Stimulated activated CD8-positive, alpha-beta memory T cell treated with anti-CD3 and anti-CD28 coated beads, Interleukin-2, amount 100 ng/mL, for 1 hour (primary cell): Measurements from ENCODE around the gene INPP5J.
"Not testable (repeated sequence)": the region's sequence is repeated elsewhere in the genome, so short reads cannot be mapped to it uniquely, and the experiment has no call there.

Experiments used
- DNase-seq, 2 donors: peaks; one replicate each; pipeline ENCODE4 v3.0.0-alpha.2; 2020; ENCODE audit warnings: low read depth in 2 of 2

INPP5J gene

GRCh38 chr22:31086703-31087330 lies 35.9 kb upstream of the INPP5J start:
- DNase-seq = no peak

- no peak for DNase-seq
Measured at GRCh38 chr22:31087744-31088215, 35.0 kb upstream of the INPP5J start.

GRCh38 chr22:31088233-31088986 lies 34.4 kb upstream of the INPP5J start:
- no peak for DNase-seq

- no peak for DNase-seq
Measured at GRCh38 chr22:31089160-31090100, 33.3 kb upstream of the INPP5J start.

GRCh38 chr22:31090217-31091085 lies 32.3 kb upstream of the INPP5J start:
- no peak for DNase-seq

GRCh38 chr22:31091106-31091975 lies 31.4 kb upstream of the INPP5J start:
- no peak for DNase-seq

GRCh38 chr22:31092161-31092560 lies 30.6 kb upstream of the INPP5J start:
- DNase-seq = no peak

- no peak for DNase-seq
Measured at GRCh38 chr22:31093086-31093850, 29.5 kb upstream of the INPP5J start.

GRCh38 chr22:31094021-31094551 lies 28.7 kb upstream of the INPP5J start:
- no peak for DNase-seq

- no peak for DNase-seq
Measured at GRCh38 chr22:31094741-31095140, 28.0 kb upstream of the INPP5J start.

GRCh38 chr22:31095637-31096249 lies 27.0 kb upstream of the INPP5J start:
- no peak for DNase-seq

- DNase-seq = no peak
Measured at GRCh38 chr22:31096657-31097279, 26.0 kb upstream of the INPP5J start.

- DNase-seq = not testable (repeated sequence)
Measured at GRCh38 chr22:31097539-31097938, 25.2 kb upstream of the INPP5J start.

GRCh38 chr22:31097941-31098631 lies 24.7 kb upstream of the INPP5J start:
- no peak for DNase-seq

GRCh38 chr22:31098632-31099110 lies 24.1 kb upstream of the INPP5J start:
- DNase-seq = no peak

- DNase-seq = no peak
Measured at GRCh38 chr22:31099386-31099785, 23.4 kb upstream of the INPP5J start.
